A549 (cell line): ENCODE results near the gene CBFB. TPM values are rescaled to one million over a fixed set of nuclear protein-coding genes. Genes with fewer than 3 reads are reported as not detected.

Experiments used
- ATAC-seq, 2 experiments: fragments of 200-7000 bp in 1 of 2; fragments of >200 bp in 1 of 2; cut with Nextera tagmentation in 1 of 2; cut with Tn5 transposase in 1 of 2; 3 replicates each; pipeline versions ENCODE4 v1.8.0 to v1.9.1; 2018 to 2020; ENCODE audit warnings: mild to moderate bottlenecking in 1 of 2, moderate library complexity in 1 of 2
- CTCF ChIA-PET: fragments of 300-600 bp; sonication (Branson Sonifier 250); formaldehyde crosslinking; extraction: SDS; loops from one replicate; lab custom pipeline; 2021; ENCODE audit warnings: antibody characterized with exemption, inconsistent platforms; lab: Yijun Ruan, JAX
- POLR2A ChIA-PET: fragments of 350-600 bp; formaldehyde crosslinking; extraction: SDS; loops from one replicate; lab custom pipeline; 2021; ENCODE audit warnings: antibody characterized with exemption, inconsistent platforms; lab: Yijun Ruan, JAX
- DNase-seq, 2 experiments: peaks; one replicate each; pipeline versions ENCODE4 v3.0.0 to v3.0.0-alpha.2; 2011 to 2016; ENCODE audit warnings: low read depth in 1 of 2, low spot score in 1 of 2
- FAIRE-seq: peaks from 2 replicates; lab custom pipeline; 2011; peaks lifted over from hg19 to GRCh38; lab: Jason Lieb, UNC
- H3K27ac ChIP-seq, 2 experiments: fragments of >200 bp; sonication (Bioruptor Twin); formaldehyde crosslinking; 3 replicates each; pipeline ENCODE4 v1.5.1; 2016 to 2017
- H3K4me1 ChIP-seq: fragments of >200 bp; sonication (Bioruptor Twin); formaldehyde crosslinking; 3 replicates; pipeline ENCODE4 v1.6.1; 2016
- H3K4me2 ChIP-seq: fragments of >200 bp; sonication (Bioruptor Twin); formaldehyde crosslinking; 3 replicates; pipeline ENCODE4 v1.6.1; 2016
- H3K4me3 ChIP-seq: fragments of >200 bp; sonication (Bioruptor Twin); formaldehyde crosslinking; 3 replicates; pipeline ENCODE4 v1.5.1; 2016
- H3K9me3 ChIP-seq: fragments of >200 bp; sonication (Bioruptor Twin); formaldehyde crosslinking; 3 replicates; pipeline ENCODE4 v1.6.1; 2016
- CBX8 ChIP-seq: fragments of 200-600 bp; sonication (generic); IDR thresholded peaks from 2 replicates; pipeline ENCODE4 v1.6.1; 2016
- CTCF ChIP-seq: fragments of >200 bp; sonication (Bioruptor Twin); formaldehyde crosslinking; IDR thresholded peaks from 3 replicates; pipeline ENCODE4 v1.5.1; 2016
- EHMT2 ChIP-seq: fragments of 200-600 bp; sonication (generic); IDR thresholded peaks from 2 replicates; pipeline ENCODE4 v1.6.1; 2016; ENCODE audit warnings: antibody characterized with exemption, low read depth, mild to moderate bottlenecking, moderate library complexity
- ESRRA ChIP-seq: fragments of 150-350 bp; IDR thresholded peaks from 2 replicates; pipeline ENCODE4 v1.6.1; 2014; ENCODE audit warnings: mild to moderate bottlenecking, low read length, borderline replicate concordance
- JUN ChIP-seq, 2 experiments: fragments of >200 bp; sonication (Bioruptor Twin); formaldehyde crosslinking; IDR thresholded peaks; 2 replicates in 1 of 2; 3 replicates in 1 of 2; pipeline ENCODE4 v1.6.1; 2016 to 2017
- KDM1A ChIP-seq: fragments of 200-600 bp; sonication (generic); IDR thresholded peaks from 2 replicates; pipeline ENCODE4 v1.6.1; 2016; ENCODE audit warnings: low read depth, mild to moderate bottlenecking
- KDM5A ChIP-seq: fragments of 200-600 bp; sonication (generic); IDR thresholded peaks from 2 replicates; pipeline ENCODE4 v1.6.1; 2016; ENCODE audit warnings: antibody characterized with exemption, mild to moderate bottlenecking
- NFE2L2 ChIP-seq: fragments of 150-350 bp; conservative IDR thresholded peaks from 2 replicates; pipeline ENCODE4 v1.6.1; 2014; ENCODE audit warnings: low read length
- RAD21 ChIP-seq, 2 experiments: fragments of >200 bp in 1 of 2; sonication (Bioruptor Twin) in 1 of 2; formaldehyde crosslinking in 1 of 2; IDR thresholded peaks in 1 of 2; conservative IDR thresholded peaks in 1 of 2; 2 replicates in 1 of 2; 3 replicates in 1 of 2; pipeline ENCODE4 v1.6.1; 2012 to 2018; ENCODE audit warnings: inconsistent platforms in 1 of 2
- RCOR1 ChIP-seq: fragments of 150-350 bp; IDR thresholded peaks from 2 replicates; pipeline ENCODE4 v1.6.1; 2014; ENCODE audit warnings: antibody characterized with exemption, low read length, low read depth
- RFX5 ChIP-seq: fragments of 450-650 bp; IDR thresholded peaks from 2 replicates; pipeline ENCODE4 v1.7.1; 2014; ENCODE audit warnings: antibody characterized with exemption, mild to moderate bottlenecking, moderate library complexity
- SMC3 ChIP-seq: fragments of >200 bp; sonication (Bioruptor Twin); formaldehyde crosslinking; IDR thresholded peaks from 3 replicates; pipeline ENCODE4 v1.6.1; 2018; ENCODE audit warnings: inconsistent platforms
- TFCP2L1 ChIP-seq: fragments of 250-450 bp; sonication (Bioruptor Pico); IDR thresholded peaks from 2 replicates; pipeline ENCODE4 v1.5.0; 2021; ENCODE audit warnings: mild to moderate bottlenecking
- TP53 ChIP-seq: fragments of 250-450 bp; sonication (Bioruptor Pico); IDR thresholded peaks from 2 replicates; pipeline ENCODE4 v1.5.0; 2021; ENCODE audit warnings: mild to moderate bottlenecking, moderate library complexity
- WGBS: methylation state at CpG from one replicate; pipeline ENCODE4 v1.1.6; 2017; ENCODE audit errors: missing lambda C conversion rate; 5-methylcytosine and 5-hydroxymethylcytosine counted together
- polyA plus RNA-seq, 4 experiments: library from polyadenylated mRNA; depleted of rRNA in 3 of 4; stranded (reverse); fragments of >200 nt; fragmentation: RNase III in 1 of 4; extraction: RNeasy Plus Mini Kit Qiagen cat#74134 plus additional on column Dnase treatment in 1 of 4; gene quantifications; 2 replicates in 3 of 4; 3 replicates in 1 of 4; pipeline ENCODE4 v1.2.3, GENCODE V29; 2011 to 2017

Gene CBFB
- polyA plus RNA-seq, 2 of the 4 experiments (the other 2 are of a cell fraction), result 27.7 to 61.3 TPM

- peak overlapping the region; percentile 70 to 89 for H3K27ac ChIP-seq
Measured at GRCh38 chr16:67013823-67014633, 14.9 kb upstream of the CBFB start.

GRCh38 chr16:67014634-67015312, 14.2 kb upstream of the CBFB start:
- CTCF ChIA-PET, result interaction anchor here (1.2 to 4.3 kb wide), 9 partner anchors 31 to 155 kb away, joined by 3 to 27 read pairs (median 8); partner anchors contain the start of genes CES3 and NOL3
- POLR2A ChIA-PET, result no interaction called here
- H3K4me2 ChIP-seq, result peak overlapping the region; percentile 86
- no peaks in the 10 kb centered on the region for H3K4me1 ChIP-seq
- FAIRE-seq (no peak), DNase-seq (no peak), ATAC-seq (no peak)
- no peak for TF ChIP-seq KDM1A
- no peak for TF ChIP-seq RCOR1
- no peak for TF ChIP-seq TFCP2L1 (CRISPR knock-in tag)
- TF ChIP-seq NFE2L2, result no peak
- H3K27ac ChIP-seq, result peak overlapping the region; percentile 70 to 89; a peak in 2 of 6 replicates
- peak overlapping the region; percentile 50; the same call in 2 of the 3 replicates for H3K4me3 ChIP-seq
- 83% methylated on average over 6 of the region's 6 CpGs for WGBS
- no peaks in the 10 kb centered on the region for H3K9me3 ChIP-seq

More at GRCh38 chr16:67013823-67014633, 14.9 kb upstream of the CBFB start:
- ATAC-seq (peak; percentile 65 to 66), DNase-seq (peak in 1 of 2 experiments; percentile 41), FAIRE-seq (no peak)
- CTCF ChIA-PET, result interaction anchor here (0.6 to 4.3 kb wide), 18 partner anchors 8 to 171 kb away, joined by 3 to 27 read pairs (median 4); partner anchors contain the start of genes CES3, FBXL8, NOL3 and TRADD
- TF ChIP-seq RAD21 (conservative IDR thresholded peaks at IDR 0.05 in 1 of 2, IDR thresholded peaks at IDR 0.05 in 1 of 2), result peak in 1 of 2 experiments; percentile 10; a peak in 1 of 5 replicates
- TF ChIP-seq KDM5A, result no peak
- peak; percentile 14; the same call in 1 of the 3 replicates for TF ChIP-seq SMC3
- TF ChIP-seq RFX5, result no peak
- TF ChIP-seq CTCF, result no peak; the same call in 1 of the 3 replicates
- 0 out of 5 replicates have a peak, but pooled peaks of 1 of the 2 experiments have one; percentile 28 for TF ChIP-seq JUN (IDR thresholded peaks at IDR 0.05)
- TF ChIP-seq TP53, result no peak
- Histone ChIP-seq H3K9me3 (no peaks in the 10 kb centered on the region), H3K4me1 (no peaks in the 10 kb centered on the region), H3K4me3 (peak overlapping the region; percentile 50), H3K4me2 (peak overlapping the region; percentile 86)
- POLR2A ChIA-PET, result no interaction called here
- WGBS, result 31% methylated on average over 36 of the region's 70 CpGs

- ChIA-PET POLR2A (no interaction called here), CTCF (interaction anchor here (0.7 to 9.1 kb wide), 7 partner anchors 12 to 140 kb away, joined by 3 to 94 read pairs (median 27); no protein-coding TSS in a partner anchor)
- 86% methylated on average over 9 of the region's 9 CpGs for WGBS
- H3K4me1 ChIP-seq, result no peaks in the 10 kb centered on the region
- H3K4me2 ChIP-seq, result no peak overlapping the region
- H3K9me3 ChIP-seq, result no peaks in the 10 kb centered on the region
- peak in 1 of 2 experiments; percentile 45 for DNase-seq
- no peak overlapping the region for H3K4me3 ChIP-seq
- no peak overlapping the region; a peak in 1 of 6 replicates for H3K27ac ChIP-seq
- peak; percentile 38 to 54; a peak in 3 of 5 replicates for TF ChIP-seq RAD21 (conservative IDR thresholded peaks at IDR 0.05 in 1 of 2, IDR thresholded peaks at IDR 0.05 in 1 of 2)
- no peak for TF ChIP-seq CBX8
- peak; percentile 19; the same call in 1 of the 3 replicates for TF ChIP-seq CTCF
- no peak for TF ChIP-seq ESRRA
- no peak for TF ChIP-seq EHMT2
- TF ChIP-seq, all 56 proteins: peak for 2
- FAIRE-seq (no peak), ATAC-seq (no peak)
Measured at GRCh38 chr16:67015313-67015731, 13.6 kb upstream of the CBFB start.
